Measurements from ENCODE around the gene LPCAT3.

LPCAT3 gene

DNA sequence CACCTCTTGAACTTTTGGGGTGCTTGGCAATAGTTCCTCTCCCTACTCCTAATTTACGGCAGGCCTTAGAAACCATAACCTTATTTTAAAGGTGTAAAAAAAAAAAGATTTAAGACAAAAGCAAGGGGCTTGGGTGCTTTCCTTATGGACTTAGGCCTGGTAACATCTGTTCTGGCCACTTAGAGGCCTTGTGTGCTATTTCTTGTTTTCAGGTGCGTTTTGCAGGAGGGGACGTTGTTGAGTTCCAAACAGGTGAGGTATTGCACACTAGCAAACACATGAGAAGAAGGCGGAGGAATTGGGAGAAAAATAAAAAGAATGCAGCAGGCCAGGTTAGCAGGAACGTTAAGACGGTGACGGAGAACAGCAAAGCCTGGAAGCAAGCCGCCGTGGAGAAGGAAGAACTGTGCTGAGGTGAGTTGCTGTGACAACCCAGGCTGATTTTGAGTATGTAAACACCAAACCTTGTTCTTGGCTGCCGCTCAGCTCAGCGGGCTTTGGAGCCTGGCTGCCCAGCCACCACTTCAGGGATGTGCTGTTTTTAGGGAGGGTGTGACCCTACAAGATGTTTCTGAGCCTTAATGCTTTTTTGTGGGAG is 30.2 kb downstream of the LPCAT3 start:
- peak overlapping the region; percentile 96 for H3K27ac ChIP-seq
- TF ChIP-seq ZFX (IDR thresholded peaks at IDR 0.05) (0 out of 2 replicates have a peak, but pooled peaks have one; percentile 23), CTCF (conservative IDR thresholded peaks at IDR 0.05) (no peak)

- TF ChIP-seq CTCF (conservative IDR thresholded peaks at IDR 0.05) (no peak), ZFX (IDR thresholded peaks at IDR 0.05) (no peak)
- no peak overlapping the region for H3K27ac ChIP-seq
Observed at GRCh38 chr12:6982532-6982931, 35.7 kb downstream of the LPCAT3 start.

DNA sequence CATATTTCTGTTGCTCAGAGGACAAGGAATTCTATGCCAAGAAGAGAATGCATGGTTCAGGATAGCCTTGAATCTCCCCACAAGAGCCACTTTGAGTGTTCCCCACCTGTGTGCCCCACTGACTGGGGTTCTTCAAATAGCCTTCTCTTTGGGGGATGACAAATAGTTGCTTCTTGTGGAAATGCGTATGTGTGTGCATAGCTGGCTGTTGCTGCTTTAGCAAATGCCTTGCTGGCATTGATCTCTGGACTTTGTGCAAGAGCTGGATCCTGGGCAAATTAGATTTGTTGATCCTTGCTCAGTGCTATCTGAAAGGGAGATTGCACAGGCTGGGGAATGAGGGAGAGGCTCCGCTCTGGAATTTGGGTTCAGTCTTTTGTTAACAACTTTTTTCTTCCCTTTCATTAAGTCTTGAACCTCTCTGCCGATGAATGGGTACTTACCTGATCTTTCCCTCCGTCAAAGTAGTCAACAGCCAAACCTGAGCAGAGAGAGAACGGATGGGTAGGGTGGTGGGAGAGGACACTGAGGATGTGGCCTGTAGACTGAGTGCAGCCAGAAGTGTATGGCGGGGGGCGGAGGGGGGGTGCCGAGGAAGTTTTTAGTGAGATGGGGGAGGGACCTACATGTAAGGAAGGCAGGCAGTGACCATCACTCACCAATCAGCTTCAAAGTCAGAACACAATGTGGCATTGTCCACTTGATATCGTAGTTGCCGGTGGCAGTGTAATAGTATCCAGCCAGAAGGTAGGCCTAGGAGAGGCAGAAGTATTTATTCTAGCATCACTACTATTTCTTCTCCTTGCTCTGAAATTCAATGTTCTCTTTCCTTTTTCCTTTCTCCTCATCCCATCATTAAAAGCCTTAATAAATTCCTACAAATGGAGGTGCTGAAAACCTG is 36.9 kb downstream of the LPCAT3 start:
- no peak for TF ChIP-seq CTCF (conservative IDR thresholded peaks at IDR 0.05)
- TF ChIP-seq ZFX (IDR thresholded peaks at IDR 0.05), result no peak
- no peak overlapping the region for H3K27ac ChIP-seq

DNA sequence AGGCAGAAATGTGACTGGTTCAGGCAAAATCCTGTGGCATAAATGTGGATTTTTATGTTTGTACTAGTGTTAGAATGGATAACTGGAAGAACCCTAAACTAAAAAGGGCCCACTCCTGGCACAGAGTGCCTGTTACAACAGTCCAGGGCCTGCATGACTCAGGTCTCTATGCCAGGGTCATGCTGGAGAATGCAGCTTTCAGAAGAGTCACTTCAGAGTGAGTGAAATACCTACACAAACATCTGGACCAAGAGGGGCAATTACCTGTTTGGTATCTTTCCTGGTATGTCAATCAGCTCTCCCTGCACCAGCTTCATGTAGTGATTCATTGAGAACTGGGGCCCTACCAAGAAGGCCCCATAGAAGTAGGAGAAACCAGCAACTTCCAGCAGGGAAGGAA is 37.5 kb downstream of the LPCAT3 start:
- TF ChIP-seq ZFX (IDR thresholded peaks at IDR 0.05), result no peak
- no peak for TF ChIP-seq CTCF (conservative IDR thresholded peaks at IDR 0.05)
- no peak overlapping the region for H3K27ac ChIP-seq

DNA sequence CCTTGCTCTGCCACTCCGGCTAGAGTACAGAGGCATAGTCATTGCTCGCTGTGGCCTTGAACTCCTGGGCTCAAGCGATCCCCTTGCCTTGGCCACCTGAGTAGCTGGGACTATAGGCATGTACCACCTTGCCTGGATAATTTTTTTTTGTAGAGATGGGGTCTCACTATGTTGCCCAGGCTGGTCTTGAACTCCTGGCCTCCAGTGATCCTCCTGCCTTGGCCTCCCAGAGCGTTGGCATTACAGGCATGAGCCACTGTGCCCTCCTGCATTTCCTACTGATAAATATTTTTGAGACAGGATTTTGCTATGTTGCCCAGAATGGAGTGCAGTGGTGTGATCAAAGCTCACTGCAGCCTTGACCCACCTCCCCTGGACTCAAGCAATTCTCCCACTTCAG is 38.2 kb downstream of the LPCAT3 start:
- no peak overlapping the region for H3K27ac ChIP-seq
- TF ChIP-seq ZFX (IDR thresholded peaks at IDR 0.05), result no peak
- TF ChIP-seq CTCF (conservative IDR thresholded peaks at IDR 0.05), result no peak

- H3K27ac ChIP-seq, result peak overlapping the region; percentile 4; the same call in 1 of the 2 replicates
- no peak for TF ChIP-seq CTCF (conservative IDR thresholded peaks at IDR 0.05)
- TF ChIP-seq ZFX (IDR thresholded peaks at IDR 0.05), result no peak
Observed at GRCh38 chr12:6979453-6979852, 38.8 kb downstream of the LPCAT3 start.

GRCh38 chr12:6979021-6979420 is 39.3 kb downstream of the LPCAT3 start:
- H3K27ac ChIP-seq, result peak overlapping the region; percentile 4; the same call in 1 of the 2 replicates
- TF ChIP-seq ZFX (IDR thresholded peaks at IDR 0.05) (no peak), CTCF (conservative IDR thresholded peaks at IDR 0.05) (no peak)
